Peyer's patch (tissue), 4 donors: ENCODE data around the gene OR8D4. TPM values are rescaled to one million over a fixed set of nuclear protein-coding genes. Genes with fewer than 3 reads are reported as not detected.

Experiments used
- DNase-seq, 3 donors: peaks; one replicate each; pipeline ENCODE4 v3.0.0-alpha.2; 2017 to 2019
- H3K27ac ChIP-seq, 4 donors: fragments of 200-600 bp; sonication (generic); one replicate each; pipeline ENCODE4 v1.5.1; 2016 to 2019
- H3K27me3 ChIP-seq, 2 donors: fragments of 200-600 bp; sonication (generic); one replicate each; pipeline ENCODE4 v1.5.1; 2019
- H3K36me3 ChIP-seq, 3 donors: fragments of 200-600 bp; sonication (generic); one replicate each; pipeline ENCODE4 v1.5.1; 2016 to 2019
- H3K4me1 ChIP-seq, 4 donors: fragments of 200-600 bp; sonication (generic); one replicate each; pipeline ENCODE4 v1.5.1; 2016 to 2019
- H3K4me3 ChIP-seq, 4 donors: fragments of 200-600 bp; sonication (generic); 1 replicate in 3 of 4; 2 replicates in 1 of 4; pipeline ENCODE4 v1.5.1; 2016 to 2019; ENCODE audit warnings: mild to moderate bottlenecking in 1 of 4
- H3K9me3 ChIP-seq, 4 donors: fragments of 200-600 bp; sonication (generic); one replicate each; pipeline ENCODE4 v1.5.1; 2016 to 2019; ENCODE audit warnings: mild to moderate bottlenecking in 1 of 4
- CTCF ChIP-seq, 6 experiments: fragments of 450-650 bp in 4 of 6; fragments of 200-600 bp in 2 of 6; sonication (generic) in 1 of 6; IDR thresholded peaks; one replicate each; pipeline ENCODE4 v1.5.1; 2017 to 2019; ENCODE audit warnings: antibody characterized with exemption in 6 of 6, mild to moderate bottlenecking in 3 of 6, moderate library complexity in 1 of 6
- POLR2A ChIP-seq, 2 donors: fragments of 450-650 bp; IDR thresholded peaks; one replicate each; pipeline ENCODE4 v1.5.1; 2017; ENCODE audit warnings: antibody characterized with exemption in 2 of 2, mild to moderate bottlenecking in 2 of 2, moderate library complexity in 2 of 2
- total RNA-seq, 4 donors: library from RNA; depleted of rRNA; stranded (reverse); fragments of >200 nt; gene quantifications; one replicate each; pipeline ENCODE4 v1.1.0, GENCODE V29; 2016

OR8D4 gene
- total RNA-seq, 4 donors from 2014 or later, result not detected

DNA sequence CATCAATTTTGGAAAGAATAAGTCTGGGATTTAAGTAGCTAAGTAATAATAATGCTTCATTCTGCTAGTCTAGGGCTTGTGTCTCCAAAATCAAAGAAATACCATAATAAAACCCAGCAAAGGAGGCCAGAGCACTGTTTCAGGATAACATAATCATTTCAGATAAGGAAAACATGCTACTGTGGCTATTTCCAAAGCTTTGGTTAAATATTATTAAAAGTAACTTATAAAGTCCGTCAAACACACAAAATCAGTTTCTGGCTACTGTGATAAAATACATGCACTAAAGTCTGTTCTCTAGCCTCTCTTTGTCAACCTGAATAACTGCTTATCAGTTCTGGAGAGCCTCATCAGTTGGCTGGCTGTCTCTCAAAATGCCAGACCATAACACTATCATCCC is 43.2 kb downstream of the OR8D4 start:
- Histone ChIP-seq H3K27me3 (no peaks in the 10 kb centered on the region), H3K9me3 (no peaks in the 10 kb centered on the region), H3K4me1 (no peaks in the 10 kb centered on the region), H3K4me3 (no peak overlapping the region), H3K27ac (no peak overlapping the region), H3K36me3 (no peaks in the 10 kb centered on the region)
- TF ChIP-seq POLR2A (IDR thresholded peaks at IDR 0.05), result no peak
- TF ChIP-seq CTCF (IDR thresholded peaks at IDR 0.05), result no peak
- DNase-seq, result no peak

GRCh38 chr11:123956752-123957151 is 54.8 kb downstream of the OR8D4 start:
- H3K4me1 ChIP-seq, result no peaks in the 10 kb centered on the region
- no peaks in the 10 kb centered on the region for H3K9me3 ChIP-seq
- TF ChIP-seq POLR2A (IDR thresholded peaks at IDR 0.05) (no peak), CTCF (IDR thresholded peaks at IDR 0.05) (no peak)
- no peak overlapping the region for H3K4me3 ChIP-seq
- no peaks in the 10 kb centered on the region for H3K27me3 ChIP-seq
- no peak overlapping the region for H3K27ac ChIP-seq
- no peaks in the 10 kb centered on the region for H3K36me3 ChIP-seq
- no peak for DNase-seq

Other genes with a start within 250 kb of the OR8D4 start
- 1 to 10 TPM in 2 of 4 donors, under 1 TPM in 2; 0.80 to 4.4 (median 1.3) TPM for gene SCN3B, start 247.5 kb upstream of the OR8D4 start, total RNA-seq
- 10 to 100 TPM in 1 of 4 donors, 1 to 10 TPM in 3; 6.7 to 22.3 (median 8.2) TPM for gene ZNF202, start 160.5 kb upstream of the OR8D4 start, total RNA-seq
- gene OR6X1, start 147.6 kb upstream of the OR8D4 start, total RNA-seq, result not detected
- not detected for gene OR6M1, start 95.8 kb upstream of the OR8D4 start, total RNA-seq
- gene TMEM225, start 16.5 kb upstream of the OR8D4 start, total RNA-seq, result not detected
- gene OR4D5, start 37.5 kb downstream of the OR8D4 start, total RNA-seq, result not detected
- gene OR6T1, start 41.7 kb downstream of the OR8D4 start, total RNA-seq, result not detected
- not detected for gene OR10S1, start 75.6 kb downstream of the OR8D4 start, total RNA-seq
- gene OR10G6, start 93.0 kb downstream of the OR8D4 start, total RNA-seq, result not detected
- gene OR10G4, start 110.8 kb downstream of the OR8D4 start, total RNA-seq, result not detected
- not detected for gene OR10G9, start 120.8 kb downstream of the OR8D4 start, total RNA-seq
- not detected for gene OR10G8, start 124.6 kb downstream of the OR8D4 start, total RNA-seq
- gene OR10G7, start 139.2 kb downstream of the OR8D4 start, total RNA-seq, result not detected
- gene VWA5A, start 213.3 kb downstream of the OR8D4 start, total RNA-seq, result 10 to 100 TPM; 45.2 to 83.4 (median 62.6) TPM